SK-N-SH treated with all-trans-retinoic acid at 6 μM for 48 hours (cell line): Measurements from ENCODE around the gene BMERB1.

Experiments used
- ATAC-seq: fragments of 200-7000 bp; cut with Tn5 transposase; 3 replicates; pipeline ENCODE4 v1.9.1; 2020; ENCODE audit warnings: mild to moderate bottlenecking, moderate library complexity
- ARNTL ChIP-seq: fragments of 450-650 bp; formaldehyde crosslinking; IDR thresholded peaks from 2 replicates; pipeline ENCODE4 v1.5.0; 2020; ENCODE audit warnings: low read depth, mild to moderate bottlenecking, moderate library complexity, borderline replicate concordance
- BACH2 ChIP-seq: fragments of 250-450 bp; sonication (Bioruptor Pico); IDR thresholded peaks from 2 replicates; pipeline ENCODE4 v1.9.0; 2021; ENCODE audit warnings: mild to moderate bottlenecking, borderline replicate concordance
- CREB5 ChIP-seq: fragments of 250-450 bp; sonication (Bioruptor Pico); IDR thresholded peaks from 2 replicates; pipeline ENCODE4 v1.5.1; 2020; ENCODE audit warnings: low read depth, mild to moderate bottlenecking, moderate library complexity
- CSDC2 ChIP-seq: fragments of 250-450 bp; sonication (Bioruptor Pico); IDR thresholded peaks from 2 replicates; pipeline ENCODE4 v1.5.0; 2020; ENCODE audit warnings: mild to moderate bottlenecking, moderate library complexity
- CSRNP3 ChIP-seq: fragments of 250-450 bp; sonication (Bioruptor Pico); IDR thresholded peaks from 2 replicates; pipeline ENCODE4 v1.5.1; 2021; ENCODE audit warnings: mild to moderate bottlenecking, moderate library complexity
- ESRRG ChIP-seq: fragments of 250-450 bp; sonication (Bioruptor Pico); IDR thresholded peaks from 2 replicates; pipeline ENCODE4 v1.6.1; 2021; ENCODE audit warnings: mild to moderate bottlenecking
- ISL1 ChIP-seq: fragments of 250-450 bp; sonication (Bioruptor Pico); IDR thresholded peaks from 2 replicates; pipeline ENCODE4 v2.1.2; 2022; ENCODE audit warnings: mild to moderate bottlenecking, moderate library complexity
- OSR1 ChIP-seq: fragments of 250-450 bp; sonication (Bioruptor Pico); IDR thresholded peaks from 2 replicates; pipeline ENCODE4 v1.8.0; 2022; ENCODE audit warnings: moderate library complexity, mild to moderate bottlenecking, inconsistent platforms
- PATZ1 ChIP-seq: fragments of 250-450 bp; sonication (Bioruptor Pico); IDR thresholded peaks from 2 replicates; pipeline ENCODE4 v1.8.0; 2020; ENCODE audit warnings: mild to moderate bottlenecking, moderate library complexity, borderline replicate concordance
- POU6F1 ChIP-seq: fragments of 250-450 bp; sonication (Bioruptor Pico); IDR thresholded peaks from 2 replicates; pipeline ENCODE4 v1.8.0; 2021; ENCODE audit warnings: low read depth, mild to moderate bottlenecking, moderate library complexity, borderline replicate concordance
- PPARA ChIP-seq: fragments of 250-450 bp; sonication (Bioruptor Pico); IDR thresholded peaks from 2 replicates; pipeline ENCODE4 v1.5.0; 2020; ENCODE audit warnings: mild to moderate bottlenecking, borderline replicate concordance
- RARB ChIP-seq: fragments of 250-450 bp; sonication (Bioruptor Pico); IDR thresholded peaks from 2 replicates; pipeline ENCODE4 v1.8.0; 2021; ENCODE audit warnings: mild to moderate bottlenecking, moderate library complexity
- SNAI2 ChIP-seq: fragments of 250-450 bp; sonication (Bioruptor Pico); IDR thresholded peaks from 2 replicates; pipeline ENCODE4 v1.5.0; 2020; ENCODE audit warnings: mild to moderate bottlenecking, moderate library complexity
- TCF4 ChIP-seq: fragments of 250-450 bp; sonication (Bioruptor Pico); IDR thresholded peaks from 2 replicates; pipeline ENCODE4 v1.8.0; 2021; ENCODE audit warnings: mild to moderate bottlenecking, moderate library complexity, borderline replicate concordance
- TOX ChIP-seq: fragments of 250-450 bp; sonication (Bioruptor Pico); IDR thresholded peaks from 2 replicates; pipeline ENCODE4 v1.8.0; 2021; ENCODE audit warnings: mild to moderate bottlenecking, moderate library complexity, borderline replicate concordance
- TSHZ2 ChIP-seq: fragments of 250-450 bp; sonication (Bioruptor Pico); IDR thresholded peaks from 2 replicates; pipeline ENCODE4 v1.5.0; 2020; ENCODE audit warnings: mild to moderate bottlenecking, moderate library complexity
- ZFP3 ChIP-seq: fragments of 250-450 bp; sonication (Bioruptor Pico); IDR thresholded peaks from 2 replicates; pipeline ENCODE4 v1.5.0; 2020; ENCODE audit warnings: mild to moderate bottlenecking, moderate library complexity
- ZFP30 ChIP-seq: fragments of 450-650 bp; formaldehyde crosslinking; IDR thresholded peaks from 2 replicates; pipeline ENCODE4 v1.5.0; 2022; ENCODE audit warnings: mild to moderate bottlenecking, moderate library complexity
- ZNF565 ChIP-seq: fragments of 450-650 bp; formaldehyde crosslinking; conservative IDR thresholded peaks from 2 replicates; pipeline ENCODE4 v1.5.0; 2020; ENCODE audit warnings: low read depth, mild to moderate bottlenecking, moderate library complexity
- ZNF70 ChIP-seq: fragments of 450-650 bp; formaldehyde crosslinking; IDR thresholded peaks from 2 replicates; pipeline ENCODE4 v1.5.0; 2020; ENCODE audit warnings: mild to moderate bottlenecking, moderate library complexity
- ZNF8 ChIP-seq: fragments of 450-650 bp; formaldehyde crosslinking; IDR thresholded peaks from 2 replicates; pipeline ENCODE4 v1.5.0; 2020; ENCODE audit warnings: mild to moderate bottlenecking, moderate library complexity

The BMERB1 gene

GRCh38 chr16:15446901-15447300 lies 12.5 kb downstream of the BMERB1 start:
- ATAC-seq = no peak
- TF ChIP-seq ZNF70 (CRISPR knock-in tag) (no peak), TOX (no peak), ZFP30 (no peak), ISL1 (CRISPR knock-in tag) (no peak), PPARA (CRISPR knock-in tag) (no peak), POU6F1 (CRISPR knock-in tag) (no peak), OSR1 (no peak), ZFP3 (CRISPR knock-in tag) (no peak), ESRRG (CRISPR knock-in tag) (no peak), CSDC2 (CRISPR knock-in tag) (no peak), ARNTL (CRISPR knock-in tag) (no peak), CREB5 (CRISPR knock-in tag) (no peak), CSRNP3 (no peak), ZNF8 (no peak), ZNF565 (CRISPR knock-in tag) (no peak), TSHZ2 (no peak), SNAI2 (CRISPR knock-in tag) (no peak), BACH2 (no peak), TCF4 (CRISPR knock-in tag) (no peak)

- TF ChIP-seq CREB5 (CRISPR knock-in tag) (no peak), ZNF70 (CRISPR knock-in tag) (no peak), ISL1 (CRISPR knock-in tag) (no peak), RARB (CRISPR knock-in tag) (no peak), BACH2 (no peak), TSHZ2 (no peak), ESRRG (CRISPR knock-in tag) (no peak), ZFP3 (CRISPR knock-in tag) (no peak), POU6F1 (CRISPR knock-in tag) (no peak), CSDC2 (CRISPR knock-in tag) (no peak), ZNF565 (CRISPR knock-in tag) (no peak), ZFP30 (no peak), CSRNP3 (no peak), PPARA (CRISPR knock-in tag) (no peak), PATZ1 (CRISPR knock-in tag) (no peak), ARNTL (CRISPR knock-in tag) (no peak)
- ATAC-seq = no peak
Measured at GRCh38 chr16:15450624-15451023, 16.2 kb downstream of the BMERB1 start.
